Activated naive CD8-positive, alpha-beta T cell (primary cell): ENCODE results near the gene FHIP1A.

ENCODE experiments used
- H3K27ac Mint-ChIP-seq: one replicate; pipeline ENCODE4 v1.8.0; 2021; ENCODE audit warnings: mixed read lengths
- H3K27me3 Mint-ChIP-seq: one replicate; pipeline ENCODE4 v1.8.0; 2021; ENCODE audit warnings: mixed read lengths
- H3K36me3 Mint-ChIP-seq: one replicate; pipeline ENCODE4 v1.8.0; 2021; ENCODE audit warnings: mixed read lengths
- H3K4me1 Mint-ChIP-seq: one replicate; pipeline ENCODE4 v1.8.0; 2021; ENCODE audit warnings: low read depth, mixed read lengths
- H3K4me3 Mint-ChIP-seq: one replicate; pipeline ENCODE4 v1.8.0; 2021; ENCODE audit warnings: mild to moderate bottlenecking, mixed read lengths
- H3K9me3 Mint-ChIP-seq: one replicate; pipeline ENCODE4 v1.8.0; 2021; ENCODE audit warnings: low read depth, mixed read lengths

Gene FHIP1A

GRCh38 chr4:151407466-151408379, 1.3 kb upstream of the FHIP1A start:
- H3K27me3 Mint-ChIP-seq: peaks cover 2% of the 10 kb centered on the region
- no peaks in the 10 kb centered on the region for H3K9me3 Mint-ChIP-seq
- peaks cover 21% of the 10 kb centered on the region for H3K4me1 Mint-ChIP-seq
- H3K36me3 Mint-ChIP-seq: no peaks in the 10 kb centered on the region
- peak overlapping the region; percentile 28 for H3K27ac Mint-ChIP-seq
- H3K4me3 Mint-ChIP-seq: peak overlapping the region; percentile 90

GRCh38 chr4:151408380-151408629, 671 bp upstream of the FHIP1A start:
- Mint-ChIP-seq H3K27me3 (peaks cover 2% of the 10 kb centered on the region), H3K36me3 (no peaks in the 10 kb centered on the region), H3K27ac (peak overlapping the region; percentile 28), H3K4me1 (peaks cover 21% of the 10 kb centered on the region), H3K9me3 (no peaks in the 10 kb centered on the region), H3K4me3 (peak overlapping the region; percentile 90)

GRCh38 chr4:151409470-151410313, 716 bp downstream of the FHIP1A start:
- Mint-ChIP-seq H3K4me1 (peaks cover 21% of the 10 kb centered on the region), H3K4me3 (peak overlapping the region; percentile 83), H3K9me3 (no peaks in the 10 kb centered on the region), H3K36me3 (no peaks in the 10 kb centered on the region), H3K27ac (no peak overlapping the region), H3K27me3 (peaks cover 4% of the 10 kb centered on the region)

- Mint-ChIP-seq H3K9me3 (no peaks in the 10 kb centered on the region), H3K36me3 (no peaks in the 10 kb centered on the region), H3K4me1 (no peaks in the 10 kb centered on the region)
Observed at GRCh38 chr4:151415978-151416377, 7.0 kb downstream of the FHIP1A start.

GRCh38 chr4:151417164-151417571, 8.2 kb downstream of the FHIP1A start:
- Mint-ChIP-seq H3K27ac (no peak overlapping the region), H3K36me3 (no peaks in the 10 kb centered on the region), H3K4me3 (no peak overlapping the region), H3K27me3 (peaks cover 5% of the 10 kb centered on the region), H3K4me1 (no peaks in the 10 kb centered on the region), H3K9me3 (no peaks in the 10 kb centered on the region)

More at GRCh38 chr4:151415978-151416377, 7.0 kb downstream of the FHIP1A start:
- H3K27me3 Mint-ChIP-seq: peaks cover 5% of the 10 kb centered on the region
- H3K27ac Mint-ChIP-seq: no peak overlapping the region
- no peak overlapping the region for H3K4me3 Mint-ChIP-seq

- H3K36me3 Mint-ChIP-seq: no peaks in the 10 kb centered on the region
- no peaks in the 10 kb centered on the region for H3K9me3 Mint-ChIP-seq
- H3K27me3 Mint-ChIP-seq: peaks cover 5% of the 10 kb centered on the region
- H3K4me3 Mint-ChIP-seq: no peak overlapping the region
- H3K27ac Mint-ChIP-seq: no peak overlapping the region
- no peaks in the 10 kb centered on the region for H3K4me1 Mint-ChIP-seq
Observed at GRCh38 chr4:151417766-151418376, 8.9 kb downstream of the FHIP1A start.

- Mint-ChIP-seq H3K4me3 (no peak overlapping the region), H3K4me1 (no peaks in the 10 kb centered on the region), H3K27me3 (peaks cover 6% of the 10 kb centered on the region), H3K27ac (no peak overlapping the region), H3K36me3 (no peaks in the 10 kb centered on the region), H3K9me3 (no peaks in the 10 kb centered on the region)
Observed at GRCh38 chr4:151418385-151418784, 9.4 kb downstream of the FHIP1A start.

- H3K4me3 Mint-ChIP-seq: no peak overlapping the region
- no peak overlapping the region for H3K27ac Mint-ChIP-seq
- H3K4me1 Mint-ChIP-seq: no peaks in the 10 kb centered on the region
- H3K9me3 Mint-ChIP-seq: no peaks in the 10 kb centered on the region
- peaks cover 8% of the 10 kb centered on the region for H3K27me3 Mint-ChIP-seq
- H3K36me3 Mint-ChIP-seq: no peaks in the 10 kb centered on the region
Observed at GRCh38 chr4:151418856-151419255, 9.9 kb downstream of the FHIP1A start.

GRCh38 chr4:151420250-151420807, 11.4 kb downstream of the FHIP1A start:
- H3K9me3 Mint-ChIP-seq: no peaks in the 10 kb centered on the region
- H3K4me1 Mint-ChIP-seq: no peaks in the 10 kb centered on the region
- no peak overlapping the region for H3K4me3 Mint-ChIP-seq
- H3K36me3 Mint-ChIP-seq: no peaks in the 10 kb centered on the region
- no peak overlapping the region for H3K27ac Mint-ChIP-seq
- peaks cover 9% of the 10 kb centered on the region for H3K27me3 Mint-ChIP-seq

- Mint-ChIP-seq H3K9me3 (no peaks in the 10 kb centered on the region), H3K36me3 (no peaks in the 10 kb centered on the region), H3K4me1 (no peaks in the 10 kb centered on the region), H3K4me3 (no peak overlapping the region), H3K27me3 (peaks cover 12% of the 10 kb centered on the region), H3K27ac (no peak overlapping the region)
Observed at GRCh38 chr4:151422854-151423253, 13.9 kb downstream of the FHIP1A start.

GRCh38 chr4:151426513-151426912, 17.5 kb downstream of the FHIP1A start:
- Mint-ChIP-seq H3K27me3 (peaks cover 14% of the 10 kb centered on the region), H3K27ac (no peak overlapping the region)

GRCh38 chr4:151427266-151427665, 18.3 kb downstream of the FHIP1A start:
- no peak overlapping the region for H3K4me3 Mint-ChIP-seq
- H3K27me3 Mint-ChIP-seq: peaks cover 14% of the 10 kb centered on the region
- H3K4me1 Mint-ChIP-seq: no peaks in the 10 kb centered on the region
- no peak overlapping the region for H3K27ac Mint-ChIP-seq
- H3K9me3 Mint-ChIP-seq: no peaks in the 10 kb centered on the region
- no peaks in the 10 kb centered on the region for H3K36me3 Mint-ChIP-seq

More at GRCh38 chr4:151426513-151426912, 17.5 kb downstream of the FHIP1A start:
- H3K4me1 Mint-ChIP-seq: no peaks in the 10 kb centered on the region
- H3K36me3 Mint-ChIP-seq: no peaks in the 10 kb centered on the region
- H3K4me3 Mint-ChIP-seq: no peak overlapping the region
- H3K9me3 Mint-ChIP-seq: no peaks in the 10 kb centered on the region

- Mint-ChIP-seq H3K4me3 (no peak overlapping the region), H3K36me3 (no peaks in the 10 kb centered on the region), H3K9me3 (no peaks in the 10 kb centered on the region), H3K27ac (no peak overlapping the region), H3K4me1 (no peaks in the 10 kb centered on the region), H3K27me3 (peaks cover 14% of the 10 kb centered on the region)
Observed at GRCh38 chr4:151428346-151428745, 19.4 kb downstream of the FHIP1A start.

GRCh38 chr4:151429957-151430570, 21.1 kb downstream of the FHIP1A start:
- H3K9me3 Mint-ChIP-seq: no peaks in the 10 kb centered on the region
- H3K27ac Mint-ChIP-seq: no peak overlapping the region
- no peak overlapping the region for H3K4me3 Mint-ChIP-seq
- no peaks in the 10 kb centered on the region for H3K36me3 Mint-ChIP-seq
- H3K4me1 Mint-ChIP-seq: no peaks in the 10 kb centered on the region
- H3K27me3 Mint-ChIP-seq: peaks cover 9% of the 10 kb centered on the region
